Right lobe of liver (tissue), 6 donors: ENCODE measurements around the gene ZCCHC10. TPM values are rescaled to one million over a fixed set of nuclear protein-coding genes. Genes with fewer than 3 reads are reported as not detected.
"Not testable (repeated sequence)": the region's sequence is repeated elsewhere in the genome, so short reads cannot be mapped to it uniquely, and the experiment has no call there.

Source experiments
- ATAC-seq, 4 donors: fragments of 200-7000 bp; cut with Tn5 transposase; one replicate each; pipeline ENCODE4 v1.9.1; 2020; ENCODE audit warnings: mild to moderate bottlenecking in 4 of 4, moderate library complexity in 4 of 4
- DNase-seq, 3 donors: peaks; one replicate each; pipeline ENCODE4 v3.0.0-alpha.2; 2020
- H3K27ac ChIP-seq, 3 donors: fragments of 200-600 bp; one replicate each; pipeline ENCODE4 v1.8.0; 2022
- H3K27me3 ChIP-seq, 2 donors: fragments of 200-600 bp; one replicate each; pipeline ENCODE4 v1.8.0; 2022
- H3K36me3 ChIP-seq, 4 donors: fragments of 200-600 bp; sonication (generic) in 1 of 4; one replicate each; pipeline versions ENCODE4 v1.5.1 to v1.8.0; 2017 to 2022; ENCODE audit warnings: control low read depth in 1 of 4
- H3K4me1 ChIP-seq, 4 donors: fragments of 200-600 bp; sonication (generic) in 1 of 4; one replicate each; pipeline versions ENCODE4 v1.5.1 to v1.8.0; 2017 to 2022; ENCODE audit warnings: control low read depth in 1 of 4
- H3K4me3 ChIP-seq, 3 donors: fragments of 200-600 bp; one replicate each; pipeline ENCODE4 v1.8.0; 2022
- H3K9me3 ChIP-seq, 4 donors: fragments of 200-600 bp; sonication (generic) in 1 of 4; one replicate each; pipeline versions ENCODE4 v1.5.1 to v1.8.0; 2017 to 2022; ENCODE audit warnings: control low read depth in 1 of 4
- CTCF ChIP-seq, 4 donors: fragments of 200-600 bp in 3 of 4; fragments of 450-650 bp in 1 of 4; IDR thresholded peaks; one replicate each; pipeline versions ENCODE4 v1.5.1 to v1.8.0; 2016 to 2022; ENCODE audit warnings: antibody characterized with exemption in 4 of 4, mild to moderate bottlenecking in 2 of 4
- POLR2A ChIP-seq: fragments of 450-650 bp; IDR thresholded peaks from one replicate; pipeline ENCODE4 v1.6.1; 2017; ENCODE audit warnings: antibody characterized with exemption, mild to moderate bottlenecking
- WGBS: methylation state at CpG from one replicate; pipeline ENCODE4 v1.1.6; 2018; ENCODE audit warnings: low coverage, low lambda C conversion rate; ENCODE audit not compliant: insufficient coverage; ENCODE audit errors: missing lambda C conversion rate; 5-methylcytosine and 5-hydroxymethylcytosine counted together
- intact Hi-C, 2 donors: fragments of 100-400 bp; cut with DNase I; formaldehyde crosslinking; loops; one replicate each; pipeline versions ENCODE4 v1.11.2 to v1.14.1; 2022
- total RNA-seq, 6 experiments: library from RNA; depleted of rRNA in 2 of 6; stranded (reverse); fragments of >200 nt in 2 of 6; fragmentation: NEBNext Ultra II Directional in 3 of 6; extraction: Animal tissue kit (Norgen Biotek cat#: 25700) in 3 of 6; gene quantifications; one replicate each; pipeline versions ENCODE4 v1.1.0 to v1.2.4, GENCODE V29; 2016 to 2023
- donor health status: DM: no; HTN: yes; CAD: no.
- donor health status: DM: no; HTN: no; CAD: no.
- donor health status: DM: no; HTN: no; CAD: no.
- donor health status: DM: no; HTN: yes; CAD: no.
- donor health status: DM: no; HTN: yes; CAD: no.

Gene ZCCHC10
- total RNA-seq, 6 experiments from 2014 or later: 2.6 to 11.0 (median 9.0) TPM

- H3K36me3 ChIP-seq: no peaks in the 10 kb centered on the region
- H3K9me3 ChIP-seq: no peaks in the 10 kb centered on the region
- H3K27ac ChIP-seq: peak overlapping the region; percentile 48 to 100 (median 100)
- no peak for ATAC-seq
- peak overlapping the region in 1 of 3 donors; percentile 1 for H3K4me3 ChIP-seq
- 32% methylated on average over 6 of the region's 6 CpGs for WGBS
- no peaks in the 10 kb centered on the region for H3K27me3 ChIP-seq
- H3K4me1 ChIP-seq: peaks cover 0 to 24% (median 13%) of the 10 kb centered on the region in 4 donors
- no peak for DNase-seq
- TF ChIP-seq POLR2A (no peak), CTCF (IDR thresholded peaks at IDR 0.05) (no peak)
- intact Hi-C loops: no loop called here
These were observed 22.8 kb upstream of the ZCCHC10 start for GRCh38 chr5:133048993-133049725.

GRCh38 chr5:133047404-133047803 lies 21.1 kb upstream of the ZCCHC10 start:
- DNase-seq (no peak), ATAC-seq (no peak)
- Histone ChIP-seq H3K4me3 (no peak overlapping the region), H3K9me3 (no peaks in the 10 kb centered on the region), H3K36me3 (no peaks in the 10 kb centered on the region), H3K27ac (no peak overlapping the region), H3K27me3 (no peaks in the 10 kb centered on the region), H3K4me1 (peaks cover 0 to 20% (median 6%) of the 10 kb centered on the region in 4 donors)
- TF ChIP-seq CTCF (IDR thresholded peaks at IDR 0.05) (no peak), POLR2A (no peak)
- intact Hi-C loops: no loop called here
- WGBS: no CpG with 5 or more reads among the region's 19 CpGs

- H3K4me1 ChIP-seq: peaks cover 0 to 20% (median 6%) of the 10 kb centered on the region in 4 donors
- H3K4me3 ChIP-seq, intact Hi-C loops, H3K36me3 ChIP-seq, H3K27ac ChIP-seq, ATAC-seq, H3K9me3 ChIP-seq, H3K27me3 ChIP-seq, DNase-seq: not testable (repeated sequence)
- 95% methylated on average over 8 of the region's 8 CpGs for WGBS
These were observed 20.2 kb upstream of the ZCCHC10 start for GRCh38 chr5:133046560-133046959.

DNA sequence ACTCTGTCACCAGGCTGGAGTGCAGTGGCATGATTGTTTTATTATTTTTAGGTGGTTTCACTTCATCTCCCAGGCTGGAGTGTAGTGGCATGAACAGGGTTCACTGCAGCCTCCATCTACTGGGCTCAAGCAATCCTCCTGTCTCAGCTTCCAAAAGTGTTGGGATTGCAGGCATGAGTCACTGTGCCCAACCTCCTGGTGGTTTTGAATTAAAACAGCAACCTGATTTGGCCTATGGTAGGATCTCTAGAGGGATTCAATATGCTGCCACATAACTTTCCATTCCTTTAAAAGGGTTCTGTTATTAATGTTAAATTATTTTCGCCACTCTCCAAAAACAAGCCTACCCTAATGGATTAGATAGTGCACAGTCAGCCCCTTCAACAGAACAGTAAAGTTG lies 15.6 kb upstream of the ZCCHC10 start:
- DNase-seq (no peak), ATAC-seq (no peak)
- H3K4me1 ChIP-seq: no peaks in the 10 kb centered on the region
- no peak overlapping the region for H3K4me3 ChIP-seq
- H3K36me3 ChIP-seq: no peaks in the 10 kb centered on the region
- H3K27ac ChIP-seq: no peak overlapping the region
- no peaks in the 10 kb centered on the region for H3K27me3 ChIP-seq
- 40% methylated on average over 1 of the region's 1 CpG for WGBS
- TF ChIP-seq POLR2A: no peak
- TF ChIP-seq CTCF (IDR thresholded peaks at IDR 0.05): no peak
- H3K9me3 ChIP-seq: no peaks in the 10 kb centered on the region
- intact Hi-C loops: no loop called here

DNA sequence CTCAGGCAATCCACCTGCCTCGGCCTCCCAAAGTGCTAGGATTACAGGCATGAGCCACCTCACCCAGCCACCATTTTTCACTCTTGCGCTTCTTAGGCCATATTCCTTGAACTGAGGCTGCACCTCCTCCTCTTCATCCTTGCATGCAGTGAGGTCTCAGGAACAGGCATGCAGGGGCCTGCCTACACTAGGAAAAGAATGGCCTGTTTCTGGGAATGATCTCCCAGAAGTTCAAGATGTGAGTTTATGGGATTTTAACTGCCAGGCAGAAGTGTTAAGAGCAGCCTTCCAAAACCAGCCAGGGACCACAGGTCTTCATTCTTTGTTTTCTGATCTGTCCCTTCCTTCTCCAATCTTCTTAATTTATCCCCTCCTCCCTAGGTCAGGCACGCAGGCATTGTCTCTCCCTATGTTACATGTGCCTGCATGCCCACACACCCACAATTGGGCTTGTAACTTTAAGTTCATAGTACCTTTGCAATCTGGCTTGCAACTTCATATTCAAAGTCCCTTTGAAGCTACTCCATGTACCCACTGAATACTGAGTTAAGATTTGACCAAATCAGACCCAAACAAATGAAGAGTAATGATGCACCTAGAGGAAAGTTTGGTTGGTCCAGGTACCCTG lies 14.9 kb upstream of the ZCCHC10 start:
- DNase-seq (no peak), ATAC-seq (no peak)
- TF ChIP-seq POLR2A: no peak
- TF ChIP-seq CTCF (IDR thresholded peaks at IDR 0.05): no peak
- no peaks in the 10 kb centered on the region for H3K4me1 ChIP-seq
- 89% methylated on average over 3 of the region's 3 CpGs for WGBS
- no peaks in the 10 kb centered on the region for H3K36me3 ChIP-seq
- no peaks in the 10 kb centered on the region for H3K27me3 ChIP-seq
- H3K9me3 ChIP-seq: no peaks in the 10 kb centered on the region
- intact Hi-C loops: no loop called here
- no peak overlapping the region for H3K4me3 ChIP-seq
- no peak overlapping the region for H3K27ac ChIP-seq

DNA sequence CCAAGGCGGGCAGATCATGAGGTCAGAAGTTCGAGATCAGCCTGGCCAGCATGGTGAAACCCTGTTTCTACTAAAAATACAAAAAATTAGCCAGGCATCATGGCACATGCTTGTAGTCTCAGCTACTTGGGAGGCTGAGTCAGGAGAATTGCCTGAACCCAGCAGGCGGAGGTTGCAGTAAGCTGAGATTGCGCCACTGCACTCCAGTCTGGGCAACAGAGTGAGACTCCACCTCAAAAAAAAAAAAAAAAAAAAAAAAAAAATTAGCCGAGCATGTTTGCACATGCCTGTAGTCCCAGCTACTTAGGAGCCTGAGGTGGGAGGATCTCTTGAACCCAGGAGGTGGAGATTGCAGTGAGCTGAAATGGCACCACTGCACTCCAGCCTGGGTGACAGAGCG lies 10.3 kb upstream of the ZCCHC10 start:
- H3K27ac ChIP-seq, intact Hi-C loops, H3K9me3 ChIP-seq, H3K27me3 ChIP-seq, DNase-seq, H3K4me3 ChIP-seq, H3K36me3 ChIP-seq, ATAC-seq, H3K4me1 ChIP-seq: not testable (repeated sequence)
- 51% methylated on average over 3 of the region's 6 CpGs for WGBS
